NCI-H524 (cell line): ENCODE data around the gene KCNG1.
"Not testable (repeated sequence)": the region's sequence is repeated elsewhere in the genome, so short reads cannot be mapped to it uniquely, and the experiment has no call there.

Experiments
- DNase-seq, 2 experiments: peaks; one replicate each; lab custom pipeline; 2025; lab: John Stamatoyannopoulos, UW

KCNG1 gene, protein sequence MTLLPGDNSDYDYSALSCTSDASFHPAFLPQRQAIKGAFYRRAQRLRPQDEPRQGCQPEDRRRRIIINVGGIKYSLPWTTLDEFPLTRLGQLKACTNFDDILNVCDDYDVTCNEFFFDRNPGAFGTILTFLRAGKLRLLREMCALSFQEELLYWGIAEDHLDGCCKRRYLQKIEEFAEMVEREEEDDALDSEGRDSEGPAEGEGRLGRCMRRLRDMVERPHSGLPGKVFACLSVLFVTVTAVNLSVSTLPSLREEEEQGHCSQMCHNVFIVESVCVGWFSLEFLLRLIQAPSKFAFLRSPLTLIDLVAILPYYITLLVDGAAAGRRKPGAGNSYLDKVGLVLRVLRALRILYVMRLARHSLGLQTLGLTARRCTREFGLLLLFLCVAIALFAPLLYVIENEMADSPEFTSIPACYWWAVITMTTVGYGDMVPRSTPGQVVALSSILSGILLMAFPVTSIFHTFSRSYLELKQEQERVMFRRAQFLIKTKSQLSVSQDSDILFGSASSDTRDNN

GRCh38 chr20:51022803-51023616, at the start of gene KCNG1:
Gene KCNG1 (minus strand): TSS chr20:51023107. CDS start chr20:51010338, 12,769 bp downstream.
- DNase-seq: peak; percentile 54 to 71

- no peak for DNase-seq
These were observed 47.7 kb upstream of the KCNG1 start for GRCh38 chr20:51070621-51071020.

- DNase-seq: no peak
These were observed 44.9 kb upstream of the KCNG1 start for GRCh38 chr20:51067792-51068191.

DNA sequence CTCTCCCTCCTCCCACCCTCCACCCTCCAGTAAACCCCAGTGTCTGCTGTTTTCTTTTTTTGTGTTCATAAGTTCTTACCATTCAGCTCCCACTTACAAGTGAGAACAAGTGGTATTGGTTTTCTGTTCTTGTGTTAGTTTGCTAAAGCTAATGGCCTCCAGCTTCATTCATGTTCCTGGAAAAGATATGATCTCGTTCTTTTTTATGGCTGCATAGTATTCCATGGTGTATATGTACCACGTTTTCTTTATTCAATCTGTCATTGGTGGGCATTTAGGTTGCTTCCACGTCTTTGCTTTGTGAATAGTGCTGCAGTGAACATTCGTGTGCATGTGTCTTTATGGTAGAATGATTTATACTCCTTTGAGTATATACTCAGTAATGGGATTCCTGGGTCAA, 42.7 kb upstream of the KCNG1 start:
- no peak for DNase-seq

GRCh38 chr20:51064137-51064536, 41.2 kb upstream of the KCNG1 start:
- DNase-seq: no peak

DNA sequence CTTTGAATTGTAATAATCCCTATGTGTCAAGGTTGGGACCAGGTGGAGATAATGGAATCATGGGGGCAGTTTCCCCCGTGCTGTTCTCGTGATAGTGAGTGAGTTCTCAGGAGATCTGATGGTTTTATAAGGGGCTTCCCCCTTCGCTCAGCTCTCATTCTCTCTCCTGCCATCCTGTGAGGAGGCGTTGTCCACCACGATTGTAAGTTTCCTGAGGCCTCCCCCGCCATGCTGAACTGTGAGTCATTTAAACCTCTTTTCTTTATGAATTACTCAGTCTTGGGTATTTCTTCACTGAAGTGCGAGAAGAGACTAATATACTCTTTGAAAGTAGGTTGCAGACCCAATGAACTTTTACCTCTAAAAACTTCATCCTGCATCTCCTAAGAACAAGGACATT, 39.2 kb upstream of the KCNG1 start:
- DNase-seq: no peak

DNA sequence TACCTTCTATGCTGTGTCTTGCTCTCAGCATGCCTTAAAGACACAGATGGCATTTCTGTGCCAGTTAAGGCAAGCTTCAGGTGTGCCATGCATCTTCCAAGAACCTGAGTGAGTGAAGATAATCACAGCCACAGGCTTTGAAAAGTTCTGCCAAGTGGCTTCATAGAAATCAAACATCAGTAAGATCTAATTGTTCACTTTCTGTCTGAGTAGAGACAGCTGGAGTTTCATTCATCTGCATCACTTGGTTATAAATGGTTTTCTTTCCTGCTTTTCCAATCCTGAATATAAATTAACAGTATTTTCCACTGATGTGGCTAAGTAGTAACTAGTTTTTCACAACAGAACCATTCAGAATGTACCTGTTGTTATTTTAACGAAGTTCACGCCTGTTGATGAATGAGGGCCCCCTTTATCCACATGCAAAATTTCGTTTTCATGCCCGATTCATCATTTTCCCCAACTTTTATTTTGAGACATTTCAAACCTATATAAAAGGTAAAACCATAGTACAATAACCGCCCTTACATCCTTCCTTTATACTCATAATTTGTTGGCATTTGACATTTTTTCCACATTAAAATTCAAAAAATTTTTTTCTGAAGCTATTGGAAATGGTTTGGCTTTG, 38.6 kb upstream of the KCNG1 start:
- no peak for DNase-seq

- DNase-seq: no peak
These were observed 37.4 kb upstream of the KCNG1 start for GRCh38 chr20:51060301-51060700.

DNA sequence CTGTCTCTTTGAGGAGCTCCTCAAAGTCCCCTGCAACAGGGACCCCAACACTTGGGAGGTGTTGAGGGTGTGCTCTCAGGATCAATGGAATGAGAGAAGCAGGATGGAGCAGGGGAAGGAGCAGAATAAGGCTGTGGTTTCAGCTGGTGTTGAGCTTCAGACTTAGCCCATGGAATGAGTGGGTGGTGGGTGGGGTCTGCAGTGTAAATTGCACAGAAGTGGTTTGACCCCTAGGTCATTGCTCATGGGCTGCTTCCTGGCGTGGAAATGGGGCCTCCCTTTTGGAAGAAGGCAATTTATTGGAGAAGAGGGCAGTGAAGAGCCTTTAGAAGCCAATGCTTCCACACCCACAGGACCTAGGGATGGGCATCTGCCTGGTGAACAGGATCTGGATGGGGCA, 37.0 kb upstream of the KCNG1 start:
- no peak for DNase-seq

GRCh38 chr20:51058017-51058416, 35.1 kb upstream of the KCNG1 start:
- no peak for DNase-seq

DNA sequence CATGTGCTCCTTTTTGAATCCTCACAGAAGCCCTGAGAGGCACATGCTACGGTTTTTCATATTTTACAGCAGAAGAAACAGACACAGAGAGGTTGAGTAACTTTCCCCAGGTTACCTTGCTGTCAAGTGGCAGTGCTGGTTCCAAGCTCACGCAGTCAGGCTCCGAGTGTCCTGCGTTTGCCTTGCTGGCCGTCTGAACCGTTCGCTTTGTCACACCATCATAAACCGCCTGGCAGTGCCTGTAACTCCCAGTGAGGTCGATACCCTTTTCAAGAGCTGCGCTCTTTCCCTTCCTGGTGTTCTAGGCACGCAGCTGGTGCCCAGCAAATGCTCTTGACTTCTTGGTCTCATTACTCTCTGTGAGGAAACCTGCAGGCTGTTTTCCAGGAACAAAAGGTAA, 31.3 kb upstream of the KCNG1 start:
- peak in 1 of 2 experiments; percentile 4 for DNase-seq

- no peak for DNase-seq
These were observed 27.7 kb upstream of the KCNG1 start for GRCh38 chr20:51050531-51051075.

DNA sequence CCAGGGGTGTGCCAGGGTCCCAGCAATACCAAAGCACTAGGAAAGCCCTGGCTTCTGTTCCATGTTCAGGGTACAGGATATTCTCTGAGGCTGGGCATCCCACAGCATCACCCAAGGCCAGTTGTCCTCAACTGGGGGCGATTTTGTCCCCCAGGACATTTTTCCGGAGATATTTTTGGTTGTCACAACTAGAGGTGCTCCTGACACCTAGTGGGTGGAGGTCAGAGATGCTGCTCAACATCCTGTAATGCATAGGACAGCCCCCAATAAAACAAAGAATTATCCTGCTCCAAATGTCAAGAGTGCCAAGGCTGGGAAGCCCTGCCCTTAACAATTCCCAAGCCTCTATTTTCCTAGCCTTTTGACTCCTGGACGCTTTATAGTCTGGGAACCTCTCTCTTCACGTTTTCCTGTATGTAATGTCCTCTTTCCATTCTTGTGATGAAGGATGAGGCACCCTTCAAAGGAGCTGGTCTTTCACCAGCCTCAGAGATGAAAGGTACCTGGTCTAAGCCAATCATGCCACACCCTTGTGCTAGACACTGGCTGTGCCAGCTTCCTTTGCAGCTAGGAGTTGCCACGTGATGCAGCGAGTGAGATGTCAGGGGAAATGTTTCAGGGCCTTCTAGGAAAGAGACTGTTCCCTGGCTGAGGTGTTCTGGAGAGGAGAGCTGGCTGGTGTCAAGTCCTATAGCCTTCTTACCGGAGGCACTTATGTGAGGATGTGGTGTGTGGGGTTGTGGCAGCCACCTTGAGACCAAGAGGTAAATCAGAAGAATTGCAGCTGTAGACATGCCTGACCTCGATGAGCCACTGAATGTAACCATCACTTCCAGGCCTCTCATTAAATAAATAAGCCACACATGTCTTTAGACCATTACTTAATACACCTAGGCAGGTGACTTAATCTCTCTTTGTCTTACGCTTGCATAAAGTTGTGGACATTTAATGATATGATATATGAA, 23.4 kb upstream of the KCNG1 start:
- no peak for DNase-seq

- DNase-seq: not testable (repeated sequence)
These were observed 22.6 kb upstream of the KCNG1 start for GRCh38 chr20:51045492-51045891.

- no peak for DNase-seq
These were observed 21.9 kb upstream of the KCNG1 start for GRCh38 chr20:51044796-51045195.

- no peak for DNase-seq
These were observed 20.9 kb upstream of the KCNG1 start for GRCh38 chr20:51043811-51044210.

DNA sequence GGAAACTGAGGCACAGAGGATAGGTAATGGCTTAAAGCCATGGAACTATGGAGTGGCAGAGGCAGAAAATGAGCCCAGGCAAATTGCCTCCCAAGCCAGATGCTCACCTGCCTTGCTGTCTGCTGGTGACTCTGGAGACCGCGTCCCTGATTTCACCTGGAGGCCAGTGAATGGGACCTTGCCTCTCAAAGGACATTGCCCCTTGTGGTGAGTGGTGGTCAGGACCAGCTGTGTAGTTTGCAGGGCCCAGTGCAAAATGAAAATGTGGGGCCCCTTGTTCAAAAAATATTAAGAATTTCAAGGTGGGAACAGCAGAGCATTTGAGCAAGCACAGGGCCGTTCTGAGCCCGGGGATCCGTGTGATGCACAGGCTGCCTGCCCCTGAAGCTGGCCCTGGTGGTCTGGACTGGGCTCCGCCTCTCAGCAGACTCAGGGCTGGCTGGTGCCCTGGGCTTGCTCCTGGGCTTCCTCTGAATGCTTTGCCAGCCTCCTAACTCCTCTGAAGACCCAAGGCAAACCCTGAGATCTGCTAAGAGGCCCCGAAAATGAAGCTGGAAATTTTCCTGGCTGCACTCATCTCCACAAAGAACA, 19.8 kb upstream of the KCNG1 start:
- no peak for DNase-seq

GRCh38 chr20:51042064-51042463, 19.2 kb upstream of the KCNG1 start:
- peak in 1 of 2 experiments; percentile 5 for DNase-seq

GRCh38 chr20:51037532-51038115, 14.7 kb upstream of the KCNG1 start:
- peak in 1 of 2 experiments; percentile 40 for DNase-seq
